Measurements from ENCODE around the gene ACTBL2. TPM values are rescaled to one million over a fixed set of nuclear protein-coding genes. Genes with fewer than 3 reads are reported as not detected.

ACTBL2 gene
- total RNA-seq, 2 experiments from 2014 or later: not detected

- Mint-ChIP-seq H3K27me3 (ENCODE audit: low read depth) (peaks cover 11% of the 10 kb centered on the region), H3K27ac (no peak overlapping the region), H3K36me3 (ENCODE audit: low read depth) (no peaks in the 10 kb centered on the region), H3K4me1 (ENCODE audit: low read depth) (peaks cover 3% of the 10 kb centered on the region), H3K9me3 (no peaks in the 10 kb centered on the region), H3K4me3 (no peak overlapping the region)
- intact Hi-C loops (cut with micrococcal nuclease): no loop called here
- DNase-seq: no peak
- CTCF ChIA-PET: no interaction called here
Measured at GRCh38 chr5:57442080-57442839, 40.4 kb downstream of the ACTBL2 start.

- H3K4me3 Mint-ChIP-seq: no peak overlapping the region
- H3K27me3 Mint-ChIP-seq (ENCODE audit: low read depth): peaks cover 7% of the 10 kb centered on the region
- H3K27ac Mint-ChIP-seq: no peak overlapping the region
- DNase-seq: no peak
- peaks cover 3% of the 10 kb centered on the region for H3K4me1 Mint-ChIP-seq (ENCODE audit: low read depth)
- H3K36me3 Mint-ChIP-seq (ENCODE audit: low read depth): no peaks in the 10 kb centered on the region
- intact Hi-C loops (cut with micrococcal nuclease): no loop called here
- CTCF ChIA-PET: interaction anchor here (1.0 kb wide), 1 partner anchor 144 kb away, joined by 3 read pairs; no protein-coding TSS in a partner anchor
- no peaks in the 10 kb centered on the region for H3K9me3 Mint-ChIP-seq
Measured at GRCh38 chr5:57441557-57441956, 41.1 kb downstream of the ACTBL2 start.

DNA sequence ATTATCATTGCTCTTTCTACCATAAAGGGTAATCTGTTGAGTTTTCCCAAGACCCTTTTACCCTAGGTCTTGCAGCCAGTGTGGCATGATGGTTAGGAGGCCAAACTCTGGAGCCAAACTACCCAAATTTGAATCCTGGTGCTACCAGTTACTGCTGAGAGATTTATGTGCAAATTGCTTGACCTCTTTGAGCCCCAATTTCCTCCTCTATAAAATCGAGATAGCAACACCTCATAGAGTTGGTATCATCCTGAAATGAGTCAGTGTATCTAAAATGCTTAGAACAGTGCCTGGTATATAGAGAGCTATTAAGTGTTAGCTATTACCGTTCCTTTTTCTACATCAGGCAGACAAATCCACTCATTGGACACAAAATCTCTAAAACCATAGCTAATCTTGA is 43.0 kb downstream of the ACTBL2 start:
- CTCF ChIA-PET: interaction anchor here (0.8 kb wide), 1 partner anchor 464 kb away, joined by 3 read pairs; no protein-coding TSS in a partner anchor
- intact Hi-C loops (cut with micrococcal nuclease): loop anchor here (5.0 kb wide), 1 partner anchor 1167 kb away; no protein-coding TSS in a partner anchor
- no peak overlapping the region for H3K4me3 Mint-ChIP-seq
- H3K9me3 Mint-ChIP-seq: no peaks in the 10 kb centered on the region
- peaks cover 3% of the 10 kb centered on the region for H3K4me1 Mint-ChIP-seq (ENCODE audit: low read depth)
- peaks cover 7% of the 10 kb centered on the region for H3K27me3 Mint-ChIP-seq (ENCODE audit: low read depth)
- H3K36me3 Mint-ChIP-seq (ENCODE audit: low read depth): no peaks in the 10 kb centered on the region
- no peak overlapping the region for H3K27ac Mint-ChIP-seq
- no peak for DNase-seq

DNA sequence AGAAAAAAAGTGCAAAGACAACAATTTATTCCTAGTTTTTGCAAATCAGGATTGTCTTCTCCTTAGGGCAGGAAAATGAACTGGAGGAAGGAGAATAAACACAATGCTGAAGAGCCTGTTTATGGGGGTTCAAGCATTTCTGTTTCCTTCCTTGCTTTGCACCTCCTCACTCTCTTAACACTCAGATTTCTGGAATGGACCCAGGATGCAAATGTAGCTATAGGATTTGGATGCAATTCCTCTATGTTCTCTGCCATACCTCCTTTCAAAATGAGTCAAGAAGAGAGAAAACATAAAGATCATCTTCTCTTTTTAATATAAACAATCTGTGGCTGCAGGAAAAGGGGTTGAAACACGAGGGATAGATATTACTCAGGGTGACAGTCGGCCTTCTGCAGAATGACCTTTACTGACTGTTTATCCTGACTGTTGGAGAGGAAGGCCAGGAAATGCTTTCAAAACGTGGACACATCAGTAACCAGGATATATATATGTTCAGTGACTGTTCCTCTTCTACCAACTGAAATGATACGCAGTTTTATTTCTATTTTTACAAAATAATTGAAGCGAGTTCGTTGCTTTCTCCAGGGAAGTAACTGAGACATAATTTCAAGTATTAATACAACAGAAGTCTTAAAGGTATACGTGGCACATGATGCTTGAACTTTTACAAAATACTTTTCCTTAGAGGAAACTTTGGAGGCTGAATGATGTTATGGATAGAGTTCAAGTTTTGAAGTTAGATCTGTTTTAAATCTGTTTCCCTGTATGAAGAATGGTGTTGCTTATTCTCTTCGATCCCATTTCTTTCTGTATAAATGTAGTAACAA is 44.4 kb downstream of the ACTBL2 start:
- peaks cover 3% of the 10 kb centered on the region for H3K4me1 Mint-ChIP-seq (ENCODE audit: low read depth)
- CTCF ChIA-PET: no interaction called here
- no peak overlapping the region for H3K27ac Mint-ChIP-seq
- H3K27me3 Mint-ChIP-seq (ENCODE audit: low read depth): peaks cover 3% of the 10 kb centered on the region
- no peaks in the 10 kb centered on the region for H3K9me3 Mint-ChIP-seq
- DNase-seq: no peak
- H3K36me3 Mint-ChIP-seq (ENCODE audit: low read depth): no peaks in the 10 kb centered on the region
- intact Hi-C loops (cut with micrococcal nuclease): loop anchor here (5.0 kb wide), 1 partner anchor 1166 kb away; no protein-coding TSS in a partner anchor
- H3K4me3 Mint-ChIP-seq: no peak overlapping the region

DNA sequence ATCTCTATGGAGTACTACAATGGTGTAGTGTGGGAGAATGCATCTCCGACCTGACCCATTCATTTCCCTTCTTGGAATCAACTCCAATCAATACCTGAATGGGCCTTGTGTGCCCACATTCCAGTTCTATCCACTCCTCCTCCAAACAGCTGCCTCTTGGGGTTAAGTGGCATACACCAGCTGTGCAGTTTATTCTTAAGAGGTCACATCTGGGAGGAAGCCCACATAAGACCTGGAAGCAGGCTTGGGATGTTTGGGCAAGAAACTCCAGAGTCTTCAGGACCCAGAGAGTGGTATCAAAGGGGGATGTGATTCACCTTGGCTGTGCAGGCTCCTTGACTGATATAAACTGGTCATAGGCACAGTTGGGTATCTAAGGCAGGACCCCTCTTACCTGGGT is 46.0 kb downstream of the ACTBL2 start:
- Mint-ChIP-seq H3K9me3 (no peaks in the 10 kb centered on the region), H3K27ac (no peak overlapping the region), H3K4me3 (no peak overlapping the region), H3K4me1 (ENCODE audit: low read depth) (no peaks in the 10 kb centered on the region), H3K27me3 (ENCODE audit: low read depth) (peaks cover 3% of the 10 kb centered on the region), H3K36me3 (ENCODE audit: low read depth) (no peaks in the 10 kb centered on the region)
- intact Hi-C loops (cut with micrococcal nuclease): loop anchor here (5.0 kb wide), 1 partner anchor 1164 kb away; no protein-coding TSS in a partner anchor
- no peak for DNase-seq
- CTCF ChIA-PET: no interaction called here

GRCh38 chr5:57435701-57436134 is 46.9 kb downstream of the ACTBL2 start:
- peaks cover 2% of the 10 kb centered on the region for H3K27me3 Mint-ChIP-seq (ENCODE audit: low read depth)
- intact Hi-C loops (cut with micrococcal nuclease): loop anchor here (5.0 kb wide), 1 partner anchor 1163 kb away; no protein-coding TSS in a partner anchor
- H3K4me1 Mint-ChIP-seq (ENCODE audit: low read depth): no peaks in the 10 kb centered on the region
- H3K9me3 Mint-ChIP-seq: no peaks in the 10 kb centered on the region
- no peaks in the 10 kb centered on the region for H3K36me3 Mint-ChIP-seq (ENCODE audit: low read depth)
- no peak for DNase-seq
- CTCF ChIA-PET: no interaction called here
- H3K4me3 Mint-ChIP-seq: no peak overlapping the region
- H3K27ac Mint-ChIP-seq: no peak overlapping the region

- Mint-ChIP-seq H3K27ac (no peak overlapping the region), H3K9me3 (no peaks in the 10 kb centered on the region), H3K36me3 (ENCODE audit: low read depth) (no peaks in the 10 kb centered on the region), H3K4me1 (ENCODE audit: low read depth) (no peaks in the 10 kb centered on the region), H3K4me3 (no peak overlapping the region), H3K27me3 (ENCODE audit: low read depth) (peaks cover 2% of the 10 kb centered on the region)
- DNase-seq: no peak
- intact Hi-C loops (cut with micrococcal nuclease): loop anchor here (5.0 kb wide), 1 partner anchor 1162 kb away; no protein-coding TSS in a partner anchor
- CTCF ChIA-PET: interaction anchor here (0.6 kb wide), 2 partner anchors 944 to 1027 kb away, joined by 3 to 4 read pairs; no protein-coding TSS in a partner anchor
Measured at GRCh38 chr5:57434683-57435082, 47.9 kb downstream of the ACTBL2 start.

GRCh38 chr5:57434227-57434640 is 48.4 kb downstream of the ACTBL2 start:
- intact Hi-C loops (cut with micrococcal nuclease): no loop called here
- H3K4me1 Mint-ChIP-seq (ENCODE audit: low read depth): no peaks in the 10 kb centered on the region
- DNase-seq: no peak
- H3K4me3 Mint-ChIP-seq: no peak overlapping the region
- H3K36me3 Mint-ChIP-seq (ENCODE audit: low read depth): no peaks in the 10 kb centered on the region
- CTCF ChIA-PET: no interaction called here
- no peaks in the 10 kb centered on the region for H3K9me3 Mint-ChIP-seq
- H3K27ac Mint-ChIP-seq: no peak overlapping the region
- H3K27me3 Mint-ChIP-seq (ENCODE audit: low read depth): no peaks in the 10 kb centered on the region

DNA sequence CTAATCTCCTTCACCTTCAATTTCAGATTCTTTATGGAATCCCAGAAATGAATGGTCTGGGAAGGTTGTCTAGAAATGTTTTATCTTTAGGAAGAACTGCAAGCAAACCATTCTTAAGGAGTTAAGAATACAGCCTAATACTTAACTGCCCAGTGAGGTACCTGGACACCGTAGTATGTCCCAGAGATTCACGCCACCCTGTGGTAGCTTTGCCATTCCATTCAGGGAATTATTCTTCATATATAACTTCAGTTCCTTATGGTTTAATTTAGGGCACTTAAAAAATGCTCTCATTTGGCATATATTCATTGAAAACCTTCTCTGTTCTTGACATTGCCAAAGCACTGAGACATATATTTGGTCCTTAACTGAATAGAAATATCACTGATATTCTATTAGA is 49.7 kb downstream of the ACTBL2 start:
- H3K27ac Mint-ChIP-seq: no peak overlapping the region
- DNase-seq: no peak
- intact Hi-C loops (cut with micrococcal nuclease): loop anchor here (2.0 kb wide), 1 partner anchor 134 kb away; no protein-coding TSS in a partner anchor
- CTCF ChIA-PET: no interaction called here
- no peaks in the 10 kb centered on the region for H3K4me1 Mint-ChIP-seq (ENCODE audit: low read depth)
- no peak overlapping the region for H3K4me3 Mint-ChIP-seq
- H3K9me3 Mint-ChIP-seq: no peaks in the 10 kb centered on the region
- no peaks in the 10 kb centered on the region for H3K27me3 Mint-ChIP-seq (ENCODE audit: low read depth)
- H3K36me3 Mint-ChIP-seq (ENCODE audit: low read depth): no peaks in the 10 kb centered on the region

- DNase-seq: no peak
- Mint-ChIP-seq H3K4me1 (ENCODE audit: low read depth) (no peaks in the 10 kb centered on the region), H3K4me3 (no peak overlapping the region), H3K27ac (no peak overlapping the region), H3K27me3 (ENCODE audit: low read depth) (no peaks in the 10 kb centered on the region), H3K9me3 (no peaks in the 10 kb centered on the region), H3K36me3 (ENCODE audit: low read depth) (no peaks in the 10 kb centered on the region)
- intact Hi-C loops (cut with micrococcal nuclease): loop anchor here (1.0 to 2.0 kb wide), 2 partner anchors 15 to 133 kb away; no protein-coding TSS in a partner anchor
- CTCF ChIA-PET: no interaction called here
Measured at GRCh38 chr5:57431759-57432158, 50.9 kb downstream of the ACTBL2 start.
